Muscle layer of duodenum (tissue), 2 donors: ENCODE data around the gene ANKRD44.

Source experiments
- H3K27ac ChIP-seq: one replicate; pipeline ENCODE4 v1.7.0; 2013; ENCODE audit warnings: mild to moderate bottlenecking, low read length
- H3K27me3 ChIP-seq: one replicate; pipeline ENCODE4 v1.7.0; 2013; ENCODE audit warnings: low read depth, mild to moderate bottlenecking, control low read depth, low read length
- H3K36me3 ChIP-seq, 2 donors: one replicate each; pipeline ENCODE4 v1.7.0; 2013; ENCODE audit warnings: low read length in 2 of 2, control low read depth in 1 of 2, mild to moderate bottlenecking in 1 of 2; ENCODE audit not compliant: insufficient read depth in 2 of 2, control insufficient read depth in 1 of 2
- H3K4me1 ChIP-seq, 2 donors: one replicate each; pipeline ENCODE4 v1.7.0; 2013; ENCODE audit warnings: low read length in 2 of 2, mild to moderate bottlenecking in 2 of 2, control low read depth in 1 of 2, moderate library complexity in 1 of 2; ENCODE audit not compliant: insufficient read depth in 2 of 2, control insufficient read depth in 1 of 2
- H3K4me3 ChIP-seq, 2 donors: one replicate each; pipeline ENCODE4 v1.7.0; 2013; ENCODE audit warnings: low read length in 2 of 2, low read depth in 1 of 2, mild to moderate bottlenecking in 1 of 2
- H3K9me3 ChIP-seq, 2 donors: one replicate each; pipeline ENCODE4 v1.7.0; 2013; ENCODE audit warnings: low read length in 2 of 2, control low read depth in 1 of 2, mild to moderate bottlenecking in 1 of 2; ENCODE audit not compliant: control insufficient read depth in 1 of 2
- donor health status: healthy.

ANKRD44 gene

DNA sequence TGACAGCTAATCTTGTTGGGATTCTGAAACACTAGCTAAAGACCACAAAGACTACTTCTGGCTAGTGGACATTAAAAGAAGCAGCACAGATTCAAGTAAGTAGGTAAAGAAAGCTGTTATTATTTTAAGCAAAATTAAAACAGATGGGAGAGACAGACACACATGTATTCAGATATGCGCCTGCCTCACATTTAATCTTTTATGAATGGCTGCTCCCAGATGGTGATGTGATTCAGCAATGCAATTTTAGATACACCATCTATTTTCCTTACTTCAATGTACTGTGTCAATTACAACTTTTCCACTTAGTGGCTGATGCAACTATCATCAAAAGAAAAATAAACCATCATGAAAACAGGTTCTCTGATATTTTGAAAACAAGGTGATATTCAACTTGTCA lies 251.1 kb downstream of the ANKRD44 start:
- Histone ChIP-seq H3K9me3 (peaks cover 5 to 8% of the 10 kb centered on the region in 2 donors), H3K27me3 (no peaks in the 10 kb centered on the region), H3K27ac (no peak overlapping the region), H3K4me3 (no peak overlapping the region), H3K4me1 (no peaks in the 10 kb centered on the region), H3K36me3 (peaks cover 4 to 5% of the 10 kb centered on the region in 2 donors)

DNA sequence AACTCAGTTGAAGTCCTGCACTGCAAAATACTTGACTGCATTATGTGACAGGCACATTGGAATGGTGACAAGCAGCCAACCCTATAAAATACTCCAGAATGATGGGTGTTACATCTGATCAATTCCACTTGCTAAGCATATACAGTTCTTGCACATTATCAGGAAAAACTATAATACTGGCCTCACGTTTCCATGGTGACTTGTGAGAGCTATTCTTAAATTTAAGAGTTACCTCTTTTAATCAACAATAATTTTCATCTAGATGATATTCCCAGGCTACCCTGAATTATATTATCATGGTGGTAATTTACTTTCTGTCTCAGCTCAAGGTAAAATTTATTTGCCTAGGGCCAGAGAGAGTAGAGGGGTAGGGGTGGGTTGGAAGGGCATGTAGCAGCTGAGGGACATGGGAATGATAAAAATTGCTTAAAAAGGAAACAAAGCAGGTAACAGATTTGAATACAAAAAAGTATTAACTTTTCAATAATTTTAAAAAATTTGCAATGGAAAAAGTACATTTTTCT lies 251.7 kb downstream of the ANKRD44 start:
- peaks cover 4 to 7% of the 10 kb centered on the region in 2 donors for H3K36me3 ChIP-seq

DNA sequence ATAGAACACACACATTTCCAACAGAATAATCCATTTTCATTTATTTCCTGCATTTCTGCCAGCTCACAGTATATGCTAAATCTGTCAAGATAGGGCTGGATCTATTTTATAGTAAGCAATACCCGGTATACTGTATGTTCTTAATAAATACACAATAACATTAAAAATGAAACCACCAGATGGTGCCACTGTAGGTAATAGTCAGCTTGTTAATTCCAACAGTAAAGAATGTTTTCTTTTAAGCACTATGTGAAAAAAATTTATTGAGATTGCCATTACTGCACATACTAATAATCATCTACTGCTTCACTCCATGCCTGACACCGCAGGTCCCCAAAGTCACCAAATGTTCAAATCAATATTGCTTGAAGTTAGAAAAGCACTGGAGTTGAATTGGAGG lies 252.6 kb downstream of the ANKRD44 start:
- no peaks in the 10 kb centered on the region for H3K27me3 ChIP-seq
- no peaks in the 10 kb centered on the region for H3K4me1 ChIP-seq
- peaks cover 4 to 7% of the 10 kb centered on the region in 2 donors for H3K36me3 ChIP-seq
- no peak overlapping the region for H3K4me3 ChIP-seq
- no peak overlapping the region for H3K27ac ChIP-seq
- peaks cover 5 to 9% of the 10 kb centered on the region in 2 donors for H3K9me3 ChIP-seq

More for the DNA sequence above, 251.7 kb downstream of the ANKRD44 start:
- Histone ChIP-seq H3K9me3 (peaks cover 5 to 9% of the 10 kb centered on the region in 2 donors), H3K27me3 (no peaks in the 10 kb centered on the region), H3K27ac (no peak overlapping the region), H3K4me1 (no peaks in the 10 kb centered on the region), H3K4me3 (no peak overlapping the region)

DNA sequence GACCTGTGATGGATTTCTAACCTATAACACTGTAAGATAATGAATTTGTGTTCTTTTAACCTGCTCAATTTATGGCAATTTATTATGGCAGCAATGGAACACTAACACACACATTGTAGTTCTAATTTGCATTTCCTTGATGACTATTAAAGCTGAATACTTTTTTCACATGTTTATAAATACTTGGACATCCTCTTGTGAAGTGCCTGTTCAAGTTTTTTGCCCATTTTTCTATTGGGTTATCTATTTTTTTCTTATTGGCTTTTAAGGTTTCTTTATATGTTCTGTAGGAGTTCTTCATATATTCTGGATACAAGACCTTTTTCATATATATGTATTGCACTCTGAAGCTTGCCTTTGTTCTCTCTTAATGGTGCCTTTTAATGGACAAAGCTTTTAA lies 255.5 kb downstream of the ANKRD44 start:
- H3K9me3 ChIP-seq = peaks cover 5 to 9% of the 10 kb centered on the region in 2 donors
- no peaks in the 10 kb centered on the region for H3K27me3 ChIP-seq
- H3K4me1 ChIP-seq = no peaks in the 10 kb centered on the region
- H3K4me3 ChIP-seq = no peak overlapping the region
- H3K36me3 ChIP-seq = peaks cover 0 to 7% of the 10 kb centered on the region in 2 donors
- H3K27ac ChIP-seq = no peak overlapping the region

DNA sequence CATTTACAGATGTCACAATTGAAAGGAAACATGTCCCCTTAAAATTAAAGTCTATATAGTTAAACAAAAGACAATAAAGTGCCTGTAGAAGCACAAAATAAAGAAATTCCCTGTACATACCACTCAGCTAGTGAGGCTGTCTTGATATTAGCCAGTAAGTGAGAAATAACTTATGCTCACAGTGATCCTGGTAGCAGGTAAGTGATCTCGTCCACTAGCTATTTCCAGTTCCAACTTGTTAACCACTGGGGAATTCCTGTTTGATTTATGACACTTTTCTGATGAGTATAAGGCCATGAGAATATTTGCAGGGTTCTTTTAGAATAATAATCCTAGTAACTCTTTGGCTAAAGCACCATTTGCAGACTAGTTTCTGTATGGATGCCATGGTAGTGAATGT lies 256.1 kb downstream of the ANKRD44 start:
- Histone ChIP-seq H3K4me1 (no peaks in the 10 kb centered on the region), H3K27me3 (no peaks in the 10 kb centered on the region), H3K36me3 (peaks cover 0 to 7% of the 10 kb centered on the region in 2 donors), H3K9me3 (peaks cover 5 to 9% of the 10 kb centered on the region in 2 donors), H3K27ac (no peak overlapping the region), H3K4me3 (no peak overlapping the region)

DNA sequence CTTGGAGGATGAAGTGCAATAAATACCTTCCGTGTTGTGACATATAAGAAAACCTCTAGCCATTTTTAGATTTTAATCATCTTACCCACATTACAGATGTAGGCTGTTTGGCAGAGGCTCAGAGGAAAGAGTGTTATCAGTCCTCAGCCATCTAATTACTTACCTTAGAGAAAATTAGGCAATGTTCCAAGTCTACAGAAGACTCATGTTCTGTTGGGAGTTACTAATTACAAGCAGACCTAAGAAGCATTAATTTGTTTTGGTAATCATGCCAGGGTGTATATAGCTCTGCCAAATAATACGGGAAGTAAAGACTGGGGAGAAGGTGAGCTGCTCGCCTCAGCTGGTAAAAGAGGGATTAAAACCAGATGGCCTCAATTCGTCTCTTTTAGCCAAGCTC lies 258.2 kb downstream of the ANKRD44 start:
- Histone ChIP-seq H3K4me1 (no peaks in the 10 kb centered on the region), H3K4me3 (no peak overlapping the region), H3K27ac (no peak overlapping the region)

DNA sequence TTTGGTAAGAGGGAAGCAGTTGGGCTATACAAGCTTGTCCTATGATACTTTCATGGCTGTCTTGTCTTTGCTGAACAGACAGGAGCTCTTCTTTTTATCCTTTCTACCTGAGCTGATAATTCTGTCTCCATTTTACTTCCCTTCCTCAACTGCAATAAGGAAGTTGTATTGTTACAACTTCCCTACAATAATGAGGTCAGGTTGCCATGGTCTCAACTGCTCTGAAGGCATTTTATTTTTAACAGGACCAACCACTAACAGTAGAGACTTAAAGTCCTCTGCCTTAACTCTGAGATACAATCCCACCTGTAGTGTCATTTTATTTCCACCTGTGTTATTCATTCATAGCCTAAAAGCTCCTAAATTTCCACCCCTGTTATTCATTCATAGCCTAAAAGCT lies 265.5 kb downstream of the ANKRD44 start:
- H3K36me3 ChIP-seq = no peaks in the 10 kb centered on the region
- no peak overlapping the region for H3K4me3 ChIP-seq
- no peaks in the 10 kb centered on the region for H3K27me3 ChIP-seq
- H3K27ac ChIP-seq = no peak overlapping the region
- no peaks in the 10 kb centered on the region for H3K4me1 ChIP-seq
- H3K9me3 ChIP-seq = no peaks in the 10 kb centered on the region

More for the DNA sequence above, 258.2 kb downstream of the ANKRD44 start:
- peaks cover 0 to 7% of the 10 kb centered on the region in 2 donors for H3K36me3 ChIP-seq
- H3K27me3 ChIP-seq = no peaks in the 10 kb centered on the region
- H3K9me3 ChIP-seq = peaks cover 5 to 9% of the 10 kb centered on the region in 2 donors

DNA sequence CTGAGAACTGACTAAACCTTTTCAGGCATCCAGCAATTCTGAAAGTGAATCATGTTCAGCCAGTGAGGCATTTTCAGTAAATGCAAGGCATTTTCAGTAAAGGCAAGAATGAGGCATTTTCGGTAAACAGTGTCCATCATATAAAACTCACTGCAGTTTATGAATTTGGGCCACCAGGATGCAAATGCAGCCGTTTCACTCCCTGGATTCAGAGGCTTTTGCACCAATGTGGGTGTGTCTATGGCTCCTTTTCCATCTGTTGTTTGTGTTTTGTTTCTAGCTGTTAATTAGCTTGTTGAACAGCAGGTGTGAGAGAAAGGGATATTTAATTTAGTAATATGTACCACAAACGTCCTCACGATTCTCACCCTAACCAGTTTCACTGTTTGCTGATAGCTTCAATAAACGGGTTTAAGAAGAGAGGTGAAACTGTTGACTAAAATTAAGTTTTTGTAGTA lies 267.8 kb downstream of the ANKRD44 start:
- no peaks in the 10 kb centered on the region for H3K4me1 ChIP-seq
- no peaks in the 10 kb centered on the region for H3K36me3 ChIP-seq
- no peak overlapping the region for H3K27ac ChIP-seq
- no peaks in the 10 kb centered on the region for H3K27me3 ChIP-seq
- no peak overlapping the region for H3K4me3 ChIP-seq
- no peaks in the 10 kb centered on the region for H3K9me3 ChIP-seq

DNA sequence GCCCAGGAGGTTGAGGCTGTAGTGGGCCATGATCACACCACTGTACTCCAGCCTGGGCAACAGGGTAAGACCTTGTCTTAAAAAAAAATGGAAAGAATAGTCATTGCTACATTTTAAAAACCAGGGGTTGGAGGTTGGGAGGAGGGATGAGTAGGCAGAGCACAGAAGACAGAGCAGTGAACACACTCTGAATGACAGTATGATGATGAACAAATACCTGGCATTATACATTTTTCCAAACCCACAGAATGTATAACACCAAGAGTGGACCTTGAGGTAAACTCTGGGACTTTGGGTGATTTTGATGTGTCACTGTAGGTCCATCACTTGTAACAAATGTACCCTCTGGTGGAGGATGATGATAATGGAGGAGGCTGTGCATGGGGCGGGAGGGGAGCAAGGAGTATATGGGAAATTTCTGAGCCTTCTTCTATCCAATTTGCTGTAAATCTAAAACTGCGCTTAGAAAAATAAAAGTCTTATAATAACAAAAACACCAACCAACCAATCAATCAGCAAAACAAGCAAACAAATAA lies 272.6 kb downstream of the ANKRD44 start:
- no peak overlapping the region for H3K27ac ChIP-seq
- H3K4me1 ChIP-seq = no peaks in the 10 kb centered on the region
- H3K4me3 ChIP-seq = no peak overlapping the region
- no peaks in the 10 kb centered on the region for H3K9me3 ChIP-seq
- no peaks in the 10 kb centered on the region for H3K27me3 ChIP-seq
- no peaks in the 10 kb centered on the region for H3K36me3 ChIP-seq

DNA sequence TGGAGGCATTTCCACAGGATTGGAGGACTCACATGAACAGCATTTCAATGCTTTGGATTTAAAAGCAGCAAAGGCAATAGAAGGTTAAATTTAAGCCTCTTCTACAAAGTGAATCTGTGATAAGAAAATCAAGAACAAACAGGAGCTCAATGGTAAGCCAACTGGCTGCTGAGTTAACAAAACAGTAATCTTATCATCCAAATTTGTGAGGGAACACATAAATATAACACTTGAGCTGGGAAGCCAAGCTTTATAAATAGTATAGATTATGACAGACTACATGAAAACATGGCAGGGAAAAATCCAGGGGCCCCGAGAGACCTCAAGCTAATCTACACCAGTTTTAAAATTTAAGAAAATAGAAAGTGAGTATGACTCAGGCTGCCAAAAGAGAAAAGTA lies 275.6 kb downstream of the ANKRD44 start:
- no peaks in the 10 kb centered on the region for H3K9me3 ChIP-seq
- H3K4me1 ChIP-seq = no peaks in the 10 kb centered on the region
- H3K27me3 ChIP-seq = no peaks in the 10 kb centered on the region
- H3K4me3 ChIP-seq = no peak overlapping the region
- no peak overlapping the region for H3K27ac ChIP-seq
- no peaks in the 10 kb centered on the region for H3K36me3 ChIP-seq

DNA sequence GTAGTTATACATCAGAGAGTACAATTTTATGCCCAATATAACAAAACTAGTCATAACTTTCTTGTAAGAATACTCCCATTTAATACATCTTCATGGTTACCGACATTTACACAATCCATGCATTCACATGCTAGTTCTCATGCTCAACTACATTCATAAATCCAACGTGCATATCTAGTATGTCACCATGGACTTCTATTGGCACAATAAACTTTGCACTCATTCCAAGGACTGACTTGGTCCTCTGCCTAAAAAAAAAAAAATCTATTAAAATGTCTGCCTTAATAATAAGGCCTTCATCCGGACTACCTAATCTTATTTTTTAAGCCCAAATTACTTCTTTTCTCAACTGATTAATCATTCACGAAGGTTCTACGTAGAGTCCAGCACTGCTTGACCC lies 276.3 kb downstream of the ANKRD44 start:
- H3K9me3 ChIP-seq = no peaks in the 10 kb centered on the region
- no peaks in the 10 kb centered on the region for H3K36me3 ChIP-seq
- H3K27ac ChIP-seq = no peak overlapping the region
- no peak overlapping the region for H3K4me3 ChIP-seq
- H3K4me1 ChIP-seq = no peaks in the 10 kb centered on the region
- no peaks in the 10 kb centered on the region for H3K27me3 ChIP-seq

DNA sequence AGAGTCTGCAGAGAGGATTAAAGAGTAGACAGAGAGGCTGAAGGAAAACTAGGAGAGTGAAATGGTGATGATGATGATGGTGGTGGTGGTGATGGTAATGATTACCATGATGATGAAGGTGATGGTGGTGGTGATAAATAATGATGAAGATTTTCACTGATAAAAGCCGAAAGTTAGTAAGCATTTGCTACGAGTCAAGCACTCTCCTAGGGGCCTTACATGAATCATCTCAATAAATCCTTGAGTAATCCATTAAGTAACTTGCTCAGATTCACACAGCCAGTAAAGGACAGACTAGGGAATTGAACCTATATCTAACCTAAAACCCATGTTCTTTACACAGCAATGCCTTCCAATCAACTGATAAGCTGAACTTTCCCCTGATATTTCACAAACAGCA lies 277.4 kb downstream of the ANKRD44 start:
- no peaks in the 10 kb centered on the region for H3K27me3 ChIP-seq
- H3K4me3 ChIP-seq = no peak overlapping the region

More for the DNA sequence above, 277.4 kb downstream of the ANKRD44 start:
- Histone ChIP-seq H3K27ac (no peak overlapping the region), H3K9me3 (no peaks in the 10 kb centered on the region), H3K36me3 (no peaks in the 10 kb centered on the region), H3K4me1 (no peaks in the 10 kb centered on the region)
